ENCODE data around the gene IQGAP1. TPM values are rescaled to one million over a fixed set of nuclear protein-coding genes. Genes with fewer than 3 reads are reported as not detected.

Gene IQGAP1
- total RNA-seq, 1 experiment from 2014 or later, result 113 TPM

GRCh38 chr15:90495067-90495466, 107.0 kb downstream of the IQGAP1 start (continued):
- no peak for TF ChIP-seq ATF3 (IDR thresholded peaks at IDR 0.05)
- TF ChIP-seq TCF7L2 (IDR thresholded peaks at IDR 0.05; ENCODE audit: borderline replicate concordance, extremely low read depth, insufficient read depth, insufficient read length), result no peak
- no peak for TF ChIP-seq MAX (IDR thresholded peaks at IDR 0.05)
- no peak for TF ChIP-seq CBX3 (IDR thresholded peaks at IDR 0.05; ENCODE audit: low read depth)

GRCh38 chr15:90496791-90497190, 108.7 kb downstream of the IQGAP1 start:
- H2AFZ ChIP-seq (ENCODE audit: low read depth, low read length, poor library complexity, severe bottlenecking), result no peak overlapping the region
- no peaks in the 10 kb centered on the region for H3K79me2 ChIP-seq (ENCODE audit: insufficient read depth, low read length)
- ATAC-seq, result no peak
- H3K4me2 ChIP-seq (ENCODE audit: low read length), result no peak overlapping the region
- no peak overlapping the region for H3K27ac ChIP-seq (ENCODE audit: low read depth, low read length)
- H3K27me3 ChIP-seq (ENCODE audit: insufficient read depth, low read length), result no peaks in the 10 kb centered on the region
- no peaks in the 10 kb centered on the region for H4K20me1 ChIP-seq (ENCODE audit: insufficient read depth)
- ChIA-PET CTCF (no interaction called here), POLR2A (no interaction called here), RAD21 (ENCODE audit: low non-redundant PET in 1 of 2, low total read pairs in 2 of 2, uncharacterized antibody in 2 of 2, unreplicated experiment in 2 of 2) (interaction anchor here in 1 of 2 experiments (0.7 kb wide), 1 partner anchor 511 kb away, joined by 3 read pairs; no protein-coding TSS in a partner anchor)
- H3K4me3 ChIP-seq (replicated peaks in 1 of 2; ENCODE audit: low read depth in 1 of 2, low read length in 2 of 2), result no peak overlapping the region
- no peaks in the 10 kb centered on the region for H3K4me1 ChIP-seq (ENCODE audit: control insufficient read depth in 1 of 2, insufficient read depth in 2 of 2, low read length in 2 of 2)
- H3K36me3 ChIP-seq (ENCODE audit: control insufficient read depth in 1 of 2, insufficient read depth in 2 of 2, low read length in 2 of 2), result peaks cover 33 to 52% of the 10 kb centered on the region in 2 experiments
- H3K9ac ChIP-seq (ENCODE audit: low read length), result no peak overlapping the region
- TF ChIP-seq POLR2AphosphoS5 (IDR thresholded peaks at IDR 0.05; ENCODE audit: low read depth, low read length) (no peak), POLR2A (IDR thresholded peaks at IDR 0.05; ENCODE audit: borderline replicate concordance, extremely low read depth, insufficient read depth, insufficient read length) (no peak), ELF1 (IDR thresholded peaks at IDR 0.05; ENCODE audit: borderline replicate concordance, low read depth) (no peak), EZH2 (IDR thresholded peaks at IDR 0.05) (no peak), CTCF (IDR thresholded peaks at IDR 0.05 in 2 of 3, conservative IDR thresholded peaks at IDR 0.05 in 1 of 3; ENCODE audit: borderline replicate concordance in 1 of 3, insufficient read depth in 1 of 3, low read depth in 2 of 3, low read length in 2 of 3) (no peak)
- H3K9me3 ChIP-seq (ENCODE audit: control insufficient read depth in 1 of 2, insufficient read depth in 1 of 2, low read depth in 1 of 2, low read length in 2 of 2), result no peaks in the 10 kb centered on the region
- intact Hi-C loops (cut with micrococcal nuclease), result no loop called here
- H3K9me2 ChIP-seq (ENCODE audit: insufficient read depth), result no peaks in the 10 kb centered on the region
- DNase-seq (ENCODE audit: low read depth, low spot score), result no peak
- BruUV-seq (replicated peaks), result no TSS peak
